SH-SY5Y (cell line): ENCODE measurements around the gene TACC2.

Experiments
- GATA2 ChIP-seq: IDR thresholded peaks from 2 replicates; pipeline ENCODE4 v1.6.1; 2011; ENCODE audit warnings: mild to moderate bottlenecking, low read depth, low read length
- GATA3 ChIP-seq: IDR thresholded peaks from 2 replicates; pipeline ENCODE4 v1.6.1; 2011; ENCODE audit warnings: low read depth, mild to moderate bottlenecking, low read length, moderate library complexity

DNA sequence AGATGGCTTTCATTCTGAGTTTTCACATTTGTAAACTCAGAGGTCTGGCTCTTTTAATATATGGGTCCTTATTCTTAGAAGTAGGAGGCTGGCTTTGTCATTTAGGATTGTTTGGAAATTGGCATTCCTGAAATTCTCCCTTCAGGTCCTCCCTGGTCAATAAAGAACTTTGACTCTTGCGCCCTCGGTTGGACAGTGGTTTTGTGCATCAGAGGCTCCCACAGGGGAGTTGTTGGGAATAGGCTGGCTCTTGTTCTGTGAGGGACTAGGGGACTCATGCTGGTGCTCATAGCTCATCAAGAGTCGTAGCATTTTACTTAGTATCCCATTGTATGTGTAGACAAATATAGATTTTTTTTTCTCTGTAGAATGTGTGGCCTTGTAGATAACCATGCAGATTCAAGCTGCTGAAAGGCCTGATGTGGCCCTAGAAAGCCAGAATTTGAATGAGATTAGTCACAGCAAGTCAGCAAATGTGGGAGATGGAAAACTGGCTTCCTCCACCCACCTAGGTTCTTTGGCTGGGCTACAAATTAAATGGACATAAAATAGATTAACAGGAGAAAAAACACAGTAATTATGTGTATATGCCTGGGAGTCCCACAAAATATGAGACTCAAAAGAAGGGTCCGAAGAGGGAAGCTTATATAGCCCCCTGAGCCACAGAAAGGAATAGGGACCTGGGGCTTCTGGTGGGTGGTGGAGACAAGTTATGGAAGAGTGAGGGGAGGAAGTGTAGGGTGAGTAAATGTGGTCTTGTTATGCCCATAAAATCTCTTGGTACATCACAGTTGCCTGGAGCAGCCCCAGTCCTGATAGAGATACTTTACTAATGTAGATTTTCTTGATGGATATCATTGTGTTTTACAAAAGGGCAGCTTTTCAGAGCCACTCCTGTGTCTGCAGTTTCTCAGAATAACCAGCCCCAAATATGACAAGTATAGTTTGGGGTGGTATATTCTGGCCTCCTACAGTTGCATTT is 187.6 kb downstream of the TACC2 start:
- TF ChIP-seq GATA2 (peak; percentile 22; the same call in 1 of the 2 replicates), GATA3 (no peak)
